AG10803 (cell line): ENCODE data around the gene NXF1.

Experiments used
- DNase-seq: peaks from one replicate; pipeline ENCODE4 v3.0.0; 2010; ENCODE audit warnings: low read depth
- H3K4me3 ChIP-seq: 2 replicates; pipeline ENCODE4 v1.5.1; 2011; ENCODE audit warnings: mild to moderate bottlenecking, low read length, control low read depth
- TF ChIP-seq, protein P1 (sequence below): conservative IDR thresholded peaks from 2 replicates; pipeline ENCODE4 v1.5.1; 2011; ENCODE audit warnings: mild to moderate bottlenecking, low read length, control low read depth, inconsistent platforms

The NXF1 gene

DNA sequence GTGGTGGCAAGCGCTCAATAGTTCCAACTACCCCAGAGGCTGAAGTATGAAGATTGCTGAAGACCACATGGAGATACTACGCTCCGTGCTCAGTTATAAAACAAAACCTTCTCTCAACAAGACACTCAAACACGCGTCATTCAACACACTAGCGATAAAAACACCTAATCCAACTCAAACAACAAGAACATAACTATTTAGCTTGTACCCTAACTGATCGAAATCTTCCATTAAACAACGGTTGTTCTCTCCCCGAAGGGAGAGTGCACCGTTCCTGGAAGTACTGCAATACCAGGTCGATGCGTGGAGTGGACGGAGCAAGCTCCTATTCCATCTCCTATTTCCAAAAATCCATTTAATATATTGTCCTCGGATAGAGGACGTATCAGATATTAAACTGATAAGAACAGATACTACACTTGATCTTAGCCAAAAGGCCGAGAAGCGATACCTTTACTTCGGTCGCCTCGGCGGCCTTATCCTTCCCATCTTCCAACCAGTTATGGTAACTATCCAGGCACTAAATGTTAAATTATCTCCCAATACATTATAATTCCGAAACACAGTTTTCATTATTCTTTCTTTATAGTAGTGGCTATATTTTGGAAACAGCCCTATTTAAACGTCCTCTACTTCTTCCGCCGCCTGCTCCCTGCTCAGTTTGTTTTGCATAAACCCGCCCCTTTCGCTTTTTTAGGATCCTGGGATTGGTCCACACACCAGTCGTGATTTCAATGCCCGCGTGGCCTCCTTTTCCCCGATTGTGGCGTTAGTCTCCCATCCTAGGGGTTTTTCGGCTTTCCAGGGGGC lies 36.3 kb upstream of the NXF1 start:
- TF ChIP-seq, protein P1, sequence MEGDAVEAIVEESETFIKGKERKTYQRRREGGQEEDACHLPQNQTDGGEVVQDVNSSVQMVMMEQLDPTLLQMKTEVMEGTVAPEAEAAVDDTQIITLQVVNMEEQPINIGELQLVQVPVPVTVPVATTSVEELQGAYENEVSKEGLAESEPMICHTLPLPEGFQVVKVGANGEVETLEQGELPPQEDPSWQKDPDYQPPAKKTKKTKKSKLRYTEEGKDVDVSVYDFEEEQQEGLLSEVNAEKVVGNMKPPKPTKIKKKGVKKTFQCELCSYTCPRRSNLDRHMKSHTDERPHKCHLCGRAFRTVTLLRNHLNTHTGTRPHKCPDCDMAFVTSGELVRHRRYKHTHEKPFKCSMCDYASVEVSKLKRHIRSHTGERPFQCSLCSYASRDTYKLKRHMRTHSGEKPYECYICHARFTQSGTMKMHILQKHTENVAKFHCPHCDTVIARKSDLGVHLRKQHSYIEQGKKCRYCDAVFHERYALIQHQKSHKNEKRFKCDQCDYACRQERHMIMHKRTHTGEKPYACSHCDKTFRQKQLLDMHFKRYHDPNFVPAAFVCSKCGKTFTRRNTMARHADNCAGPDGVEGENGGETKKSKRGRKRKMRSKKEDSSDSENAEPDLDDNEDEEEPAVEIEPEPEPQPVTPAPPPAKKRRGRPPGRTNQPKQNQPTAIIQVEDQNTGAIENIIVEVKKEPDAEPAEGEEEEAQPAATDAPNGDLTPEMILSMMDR: no peak
- H3K4me3 ChIP-seq: peak overlapping the region; percentile 56
- DNase-seq: peak; percentile 100

DNA sequence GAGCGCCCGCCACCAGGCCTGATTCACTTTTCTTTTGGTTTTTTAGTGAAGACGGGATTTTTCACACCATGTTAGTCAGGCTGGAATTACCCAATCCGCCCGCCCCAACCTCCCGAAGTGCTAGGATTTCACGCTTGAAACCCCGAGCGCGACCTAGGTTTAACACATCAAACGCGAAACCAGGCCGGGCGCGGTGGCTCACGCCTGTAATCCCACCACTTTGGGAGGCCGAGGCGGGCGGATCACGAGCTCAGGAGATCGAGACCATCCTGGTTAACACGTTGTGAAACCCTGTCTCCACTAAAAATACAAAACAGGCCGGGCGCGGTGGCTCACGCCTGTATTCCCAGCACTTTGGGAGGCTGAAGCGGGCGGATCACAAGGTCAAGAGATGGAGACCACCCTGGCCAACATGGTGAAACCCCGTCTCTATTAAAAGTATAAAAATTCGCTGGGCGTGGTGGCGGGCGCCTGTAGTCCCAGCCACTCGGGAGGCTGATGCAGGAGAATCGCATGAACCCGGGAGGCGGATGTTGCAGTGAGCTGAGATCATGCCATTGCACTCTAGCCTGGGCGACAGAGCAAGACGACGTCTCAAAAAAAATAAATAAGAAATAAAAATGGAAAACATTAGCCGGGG lies 35.6 kb upstream of the NXF1 start:
- peak overlapping the region; percentile 94 for H3K4me3 ChIP-seq
- DNase-seq: peak; percentile 83

DNA sequence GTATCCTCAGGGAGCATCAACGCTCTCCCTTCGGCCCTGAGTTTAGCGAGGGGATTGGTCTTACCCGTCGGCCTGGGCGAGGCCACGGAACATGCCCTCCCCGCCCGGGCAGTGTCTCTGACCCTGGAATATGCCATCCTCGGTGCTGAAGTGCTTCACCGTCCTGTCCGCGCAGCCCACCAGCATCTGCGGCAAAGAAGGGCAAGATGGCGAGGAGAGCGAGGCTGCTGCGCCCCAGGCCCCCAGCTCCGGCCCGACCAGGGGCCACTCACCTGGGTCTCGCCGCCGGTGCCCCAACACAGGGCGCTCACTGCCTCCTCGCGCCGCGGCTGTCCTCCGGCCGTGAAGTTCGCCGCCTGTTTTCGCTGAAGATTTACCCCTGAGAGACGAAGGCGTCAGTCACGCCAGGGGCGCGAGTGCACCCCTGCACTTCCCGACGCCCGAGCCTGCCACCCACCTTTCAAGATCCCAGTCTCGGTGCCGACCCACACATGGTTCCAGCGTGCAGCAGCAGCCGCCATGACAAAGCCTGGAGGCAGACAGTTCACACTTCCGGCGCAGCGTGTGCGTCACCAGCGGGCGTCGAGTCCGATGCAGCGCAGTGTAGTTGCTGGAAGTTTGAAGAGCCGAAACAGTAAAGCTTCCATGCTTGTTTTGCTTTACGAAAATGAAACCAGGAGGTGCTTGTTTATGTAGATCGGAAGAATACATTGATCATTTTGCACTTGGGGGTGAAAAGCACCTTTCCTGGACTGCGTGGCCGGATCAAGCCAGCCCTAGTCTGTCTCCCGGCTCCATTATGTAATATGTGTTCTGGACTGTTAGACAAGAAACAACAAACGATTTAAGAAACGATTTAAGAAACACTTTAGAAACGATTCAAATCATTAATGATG lies 34.1 kb upstream of the NXF1 start, which contains the start of gene WDR74:
WDR74 (minus strand) TSS at position 541 of the 896 bp plus-strand sequence; CDS start at position 521, 20 bp downstream.
- DNase-seq: peak; percentile 88
- H3K4me3 ChIP-seq: peak within 1 kb of the TSS; percentile 94
- TF ChIP-seq, protein P1: no peak

DNA sequence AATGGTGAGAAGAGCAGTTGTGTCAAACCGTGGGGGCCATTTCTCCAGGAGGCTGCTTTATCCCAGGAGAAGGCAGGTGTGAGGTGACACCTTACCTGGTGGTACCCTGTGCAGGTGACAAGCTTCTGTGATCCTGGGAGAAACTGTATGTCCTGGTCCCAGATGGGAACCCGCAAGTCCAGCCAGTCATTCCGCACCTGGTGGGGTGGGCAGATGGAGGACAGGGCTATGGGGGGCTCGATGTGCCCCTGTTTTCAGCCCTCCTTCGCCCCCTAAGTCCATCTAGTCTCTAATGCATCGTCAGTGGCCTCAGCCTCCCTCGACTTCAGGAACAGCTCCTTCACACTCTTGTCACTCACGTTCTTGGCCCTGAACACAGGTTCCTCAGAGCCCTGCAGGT lies 30.1 kb upstream of the NXF1 start:
- no peak overlapping the region for H3K4me3 ChIP-seq
- no peak for DNase-seq
- TF ChIP-seq, protein P1: no peak

DNA sequence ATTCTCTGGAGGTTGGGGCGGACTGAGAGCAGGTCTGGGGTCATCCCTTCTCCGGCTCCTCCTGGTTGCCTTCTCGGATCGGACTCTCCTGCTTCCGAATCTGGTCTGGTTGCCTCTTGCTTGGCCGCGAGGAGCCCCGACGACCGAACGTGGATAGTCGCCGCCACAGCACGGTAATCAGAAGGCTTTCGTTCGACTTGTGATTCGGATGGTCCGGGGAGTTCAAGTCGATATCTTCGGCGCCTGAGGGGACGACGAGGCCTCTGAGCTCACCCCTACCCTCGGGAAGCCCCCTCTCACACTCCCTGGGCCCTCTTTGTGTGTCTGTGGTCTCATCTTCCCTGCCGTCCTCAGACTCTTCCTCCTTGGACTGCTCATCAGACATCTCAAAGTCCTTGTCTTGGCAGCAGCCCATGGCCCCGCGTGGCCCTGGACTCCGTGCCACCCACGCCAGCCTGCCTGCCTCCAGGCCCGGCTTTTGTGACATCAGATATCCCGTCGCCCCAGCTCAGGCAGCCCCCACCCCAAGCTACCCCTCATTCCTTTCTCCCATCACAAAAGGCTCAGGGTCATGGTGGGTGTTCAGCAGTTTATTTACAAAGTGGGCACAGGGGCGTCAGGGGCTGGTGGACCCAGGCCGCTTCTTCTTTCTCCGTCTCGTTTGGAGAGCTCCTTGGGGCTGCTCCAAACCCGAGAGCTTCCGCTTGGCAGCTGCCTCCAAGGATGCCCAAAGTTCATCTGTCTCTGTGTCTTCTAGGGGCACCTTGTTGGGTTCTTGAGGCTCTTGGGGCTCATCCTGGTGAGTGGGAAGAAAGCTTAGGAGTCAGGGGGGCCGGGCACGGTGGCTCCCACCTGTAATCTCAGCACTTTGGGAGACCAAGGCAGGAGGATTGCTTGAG lies 27.3 kb upstream of the NXF1 start, which contains the start of gene TEX54:
TEX54 (minus strand) TSS at position 506 of the 899 bp plus-strand sequence.
- peak within 1 kb of the TSS; percentile 86 for H3K4me3 ChIP-seq
- peak; percentile 24 for DNase-seq
- TF ChIP-seq, protein P1: no peak

DNA sequence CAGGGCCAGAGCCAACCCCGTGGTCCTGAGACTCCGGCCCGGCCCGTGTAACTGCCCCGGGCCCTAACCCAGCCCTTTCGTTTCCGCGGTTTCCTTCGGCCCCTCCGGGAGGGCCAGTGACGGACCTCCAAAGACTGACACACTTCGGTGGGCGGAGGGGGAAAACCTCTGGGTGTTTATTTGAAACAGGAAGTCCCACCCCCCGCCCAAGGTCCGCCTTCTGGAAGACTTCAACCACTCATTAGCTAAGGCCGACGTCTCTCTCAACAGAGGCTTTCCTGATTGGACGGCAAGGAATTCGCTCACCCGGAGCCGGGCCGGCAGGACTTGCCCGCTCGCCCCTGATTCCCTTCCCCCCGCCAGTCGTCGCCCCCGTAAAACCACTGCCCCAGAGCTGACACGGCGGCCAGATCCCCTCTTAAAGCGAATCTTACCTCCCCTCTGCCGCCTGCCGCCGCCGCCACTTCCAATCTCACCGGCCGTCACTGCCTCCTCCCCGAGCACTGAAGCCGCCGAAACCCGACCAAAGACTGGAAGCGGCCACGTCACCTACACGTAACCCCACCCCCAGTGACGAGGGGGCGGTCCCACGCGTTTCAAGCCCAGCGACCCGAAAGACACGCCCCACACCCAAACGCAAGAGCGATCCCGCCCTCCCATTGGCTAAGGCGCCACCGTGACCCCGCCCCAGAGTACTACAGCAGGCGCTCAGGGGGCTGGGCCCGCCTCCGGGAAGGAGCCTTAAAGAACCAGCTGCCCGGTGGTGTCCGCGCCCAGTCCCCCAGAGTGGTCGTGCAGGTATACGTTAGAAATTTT lies 26.5 kb upstream of the NXF1 start, which contains the start of gene STX5:
STX5 (minus strand) TSS at position 532 of the 816 bp plus-strand sequence. CDS start 808 bp downstream, outside the sequence.
- H3K4me3 ChIP-seq: peak within 1 kb of the TSS; percentile 86
- TF ChIP-seq, protein P1: no peak
- DNase-seq: peak; percentile 97
